Esophagus squamous epithelium (tissue), 5 donors: ENCODE results near the gene HOXA4. TPM values are rescaled to one million over a fixed set of nuclear protein-coding genes. Genes with fewer than 3 reads are reported as not detected.

Experiments used
- DNase-seq: peaks from one replicate; lab custom pipeline; 2025; lab: John Stamatoyannopoulos, UW
- H3K27ac ChIP-seq, 4 donors: fragments of 200-600 bp; sonication (generic); one replicate each; pipeline ENCODE4 v1.5.1; 2016 to 2019; ENCODE audit warnings: mild to moderate bottlenecking in 1 of 4
- H3K27me3 ChIP-seq, 4 donors: fragments of 200-600 bp; sonication (generic); 1 replicate in 3 of 4; 2 replicates in 1 of 4; pipeline versions ENCODE4 v1.5.1 to v1.6.0; 2017 to 2021; ENCODE audit warnings: antibody characterized with exemption in 1 of 4
- H3K36me3 ChIP-seq, 3 donors: fragments of 200-600 bp; sonication (generic); one replicate each; pipeline ENCODE4 v1.5.1; 2016 to 2019
- H3K4me1 ChIP-seq, 3 donors: fragments of 200-600 bp; sonication (generic); one replicate each; pipeline ENCODE4 v1.5.1; 2017 to 2019
- H3K4me3 ChIP-seq, 4 donors: fragments of 200-600 bp; sonication (generic); 1 replicate in 3 of 4; 2 replicates in 1 of 4; pipeline ENCODE4 v1.5.1; 2016 to 2019; ENCODE audit warnings: mild to moderate bottlenecking in 2 of 4, moderate library complexity in 1 of 4
- H3K9me3 ChIP-seq, 3 donors: fragments of 200-600 bp; sonication (generic); one replicate each; pipeline ENCODE4 v1.5.1; 2016 to 2019
- POLR2A ChIP-seq, 4 donors: fragments of 450-650 bp; IDR thresholded peaks; one replicate each; pipeline ENCODE4 v1.6.1; 2017; ENCODE audit warnings: antibody characterized with exemption in 4 of 4, mild to moderate bottlenecking in 4 of 4, moderate library complexity in 3 of 4
- WGBS, 2 donors: methylation state at CpG; one replicate each; pipeline ENCODE4 v1.1.5; 2018; 5-methylcytosine and 5-hydroxymethylcytosine counted together
- intact Hi-C: fragments of 100-400 bp; cut with DNase I; formaldehyde crosslinking; loops from one replicate; pipeline ENCODE4 v1.15.0; 2022
- total RNA-seq, 4 donors: library from RNA; depleted of rRNA; stranded (reverse); fragments of >200 nt; gene quantifications; one replicate each; pipeline ENCODE4 v1.1.0, GENCODE V29; 2016
- TF ChIP-seq, protein P1 (sequence below), 6 experiments: fragments of 450-650 bp in 4 of 6; fragments of 200-600 bp in 2 of 6; sonication (generic) in 2 of 6; IDR thresholded peaks; one replicate each; pipeline ENCODE4 v1.5.1; 2016 to 2019; ENCODE audit warnings: antibody characterized with exemption in 6 of 6, mild to moderate bottlenecking in 4 of 6, moderate library complexity in 4 of 6
- donor health status: DM: yes; HTN: yes; CAD: no.

The HOXA4 gene
- total RNA-seq, 4 donors from 2014 or later: 2.9 to 6.7 (median 4.1) TPM

GRCh38 chr7:27140126-27140857 lies 9.7 kb upstream of the HOXA4 start:
- TF ChIP-seq, protein P1, sequence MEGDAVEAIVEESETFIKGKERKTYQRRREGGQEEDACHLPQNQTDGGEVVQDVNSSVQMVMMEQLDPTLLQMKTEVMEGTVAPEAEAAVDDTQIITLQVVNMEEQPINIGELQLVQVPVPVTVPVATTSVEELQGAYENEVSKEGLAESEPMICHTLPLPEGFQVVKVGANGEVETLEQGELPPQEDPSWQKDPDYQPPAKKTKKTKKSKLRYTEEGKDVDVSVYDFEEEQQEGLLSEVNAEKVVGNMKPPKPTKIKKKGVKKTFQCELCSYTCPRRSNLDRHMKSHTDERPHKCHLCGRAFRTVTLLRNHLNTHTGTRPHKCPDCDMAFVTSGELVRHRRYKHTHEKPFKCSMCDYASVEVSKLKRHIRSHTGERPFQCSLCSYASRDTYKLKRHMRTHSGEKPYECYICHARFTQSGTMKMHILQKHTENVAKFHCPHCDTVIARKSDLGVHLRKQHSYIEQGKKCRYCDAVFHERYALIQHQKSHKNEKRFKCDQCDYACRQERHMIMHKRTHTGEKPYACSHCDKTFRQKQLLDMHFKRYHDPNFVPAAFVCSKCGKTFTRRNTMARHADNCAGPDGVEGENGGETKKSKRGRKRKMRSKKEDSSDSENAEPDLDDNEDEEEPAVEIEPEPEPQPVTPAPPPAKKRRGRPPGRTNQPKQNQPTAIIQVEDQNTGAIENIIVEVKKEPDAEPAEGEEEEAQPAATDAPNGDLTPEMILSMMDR (IDR thresholded peaks at IDR 0.05): no peak
- no peak for TF ChIP-seq POLR2A (IDR thresholded peaks at IDR 0.05)
- Histone ChIP-seq H3K27ac (peak overlapping the region in 3 of 4 donors; percentile 79 to 92 (median 86)), H3K4me3 (peak overlapping the region in 2 of 4 donors; percentile 13 to 51), H3K36me3 (no peaks in the 10 kb centered on the region), H3K27me3 (peaks cover 0 to 67% (median 0%) of the 10 kb centered on the region in 4 donors), H3K4me1 (peaks cover 7 to 66% (median 14%) of the 10 kb centered on the region in 3 donors), H3K9me3 (no peaks in the 10 kb centered on the region)
- DNase-seq: no peak
- intact Hi-C loops: loop anchor here (5.0 kb wide), 1 partner anchor 283 kb away; no protein-coding TSS in a partner anchor
- WGBS, 2 donors: 85 to 89% methylated on average over 15 of the region's 15 CpGs

DNA sequence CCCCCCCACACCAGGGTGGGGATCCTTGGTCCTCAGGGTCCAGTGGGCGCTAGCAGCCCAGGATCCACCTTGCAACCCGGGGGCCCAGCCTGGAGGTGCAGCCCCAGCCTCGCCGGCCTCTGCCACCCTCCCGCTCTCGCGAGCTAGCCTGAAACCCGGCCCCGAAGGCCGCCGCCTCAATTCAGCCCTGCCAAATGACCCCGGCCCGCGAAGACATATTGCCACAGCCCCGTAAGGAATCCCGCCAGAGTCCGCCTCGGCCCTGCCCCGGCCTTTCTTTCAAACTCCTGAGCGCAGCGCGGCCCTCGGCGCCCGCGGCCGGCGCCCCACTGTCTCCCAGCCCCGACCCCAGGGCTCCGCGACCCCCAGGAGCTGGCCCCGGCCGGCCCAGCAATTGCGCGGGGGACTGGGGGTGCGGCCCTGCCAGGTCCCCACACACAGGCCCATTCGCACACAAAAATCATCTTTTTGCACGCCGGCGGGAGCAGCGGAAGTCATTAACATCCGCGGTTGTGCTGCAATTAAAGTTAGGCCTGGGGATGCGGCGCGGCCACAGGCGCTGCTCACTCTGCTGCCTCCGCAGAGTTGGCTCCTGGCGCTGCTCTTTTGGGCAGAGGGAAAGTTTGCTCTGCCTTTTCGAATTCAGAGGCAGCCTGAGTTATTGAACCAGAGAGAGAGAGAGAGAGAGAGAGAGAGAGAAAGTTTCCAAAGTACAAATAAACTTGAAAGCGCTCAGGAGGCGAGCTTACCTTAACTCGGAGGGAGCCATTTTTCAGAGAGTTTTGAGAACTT lies 9.0 kb upstream of the HOXA4 start:
- intact Hi-C loops: loop anchor here (5.0 kb wide), 1 partner anchor 282 kb away; no protein-coding TSS in a partner anchor
- no peaks in the 10 kb centered on the region for H3K9me3 ChIP-seq
- H3K4me3 ChIP-seq: peak overlapping the region; percentile 8 to 51 (median 14)
- H3K27me3 ChIP-seq: peaks cover 0 to 59% (median 0%) of the 10 kb centered on the region in 4 donors
- no peak for DNase-seq
- TF ChIP-seq, protein P1 (IDR thresholded peaks at IDR 0.05): no peak
- no peak for TF ChIP-seq POLR2A (IDR thresholded peaks at IDR 0.05)
- H3K27ac ChIP-seq: peak overlapping the region; percentile 35 to 92 (median 82)
- peaks cover 7 to 70% (median 14%) of the 10 kb centered on the region in 3 donors for H3K4me1 ChIP-seq
- no peaks in the 10 kb centered on the region for H3K36me3 ChIP-seq
- WGBS, 2 donors: 66 to 81% methylated on average over 19 to 26 of the region's 53 CpGs

GRCh38 chr7:27138985-27139333 lies 8.4 kb upstream of the HOXA4 start:
- peaks cover 0 to 53% (median 0%) of the 10 kb centered on the region in 4 donors for H3K27me3 ChIP-seq
- H3K9me3 ChIP-seq: no peaks in the 10 kb centered on the region
- H3K36me3 ChIP-seq: no peaks in the 10 kb centered on the region
- no peak for DNase-seq
- peak overlapping the region in 3 of 4 donors; percentile 13 to 51 (median 14) for H3K4me3 ChIP-seq
- WGBS, 2 donors: 63 to 84% methylated on average over 9 to 10 of the region's 11 CpGs
- H3K4me1 ChIP-seq: peaks cover 10 to 70% (median 14%) of the 10 kb centered on the region in 3 donors
- H3K27ac ChIP-seq: peak overlapping the region; percentile 35 to 92 (median 82)
- intact Hi-C loops: no loop called here
- TF ChIP-seq, protein P1 (IDR thresholded peaks at IDR 0.05): no peak
- no peak for TF ChIP-seq POLR2A (IDR thresholded peaks at IDR 0.05)

DNA sequence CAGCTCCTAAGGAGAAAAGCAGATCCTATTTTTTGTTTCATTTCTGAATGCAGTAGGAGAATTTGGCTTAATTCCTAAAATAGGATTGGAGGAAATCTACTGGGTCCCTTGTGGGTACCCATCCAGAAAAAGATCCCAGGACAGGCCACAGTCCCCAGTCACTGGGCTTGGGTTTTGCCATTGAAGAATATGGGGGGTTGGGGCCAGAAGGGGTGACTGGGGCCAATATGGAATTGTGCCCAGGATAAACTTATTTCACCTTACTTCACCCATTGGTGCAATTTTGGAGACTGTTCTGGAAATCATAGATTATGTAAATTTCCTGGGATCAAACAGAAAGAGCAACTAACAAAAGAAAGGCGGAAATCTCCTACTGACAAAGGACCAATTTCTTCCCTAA lies 7.9 kb upstream of the HOXA4 start:
- Histone ChIP-seq H3K27ac (peak overlapping the region; percentile 35 to 92 (median 82)), H3K27me3 (peaks cover 0 to 48% (median 0%) of the 10 kb centered on the region in 4 donors), H3K36me3 (no peaks in the 10 kb centered on the region), H3K4me1 (peaks cover 14 to 70% (median 14%) of the 10 kb centered on the region in 3 donors), H3K4me3 (no peak overlapping the region), H3K9me3 (no peaks in the 10 kb centered on the region)
- TF ChIP-seq, protein P1 (IDR thresholded peaks at IDR 0.05): no peak
- no peak for TF ChIP-seq POLR2A (IDR thresholded peaks at IDR 0.05)
- no peak for DNase-seq
- 73 to 92% methylated on average over 1 of the region's 1 CpG for WGBS, 2 donors
- intact Hi-C loops: no loop called here
